ENCODE data around the gene CNPY4.
A peak's percentile ranks its signal among the peaks of the same experiment; 100 is the strongest.

Gene CNPY4

DNA sequence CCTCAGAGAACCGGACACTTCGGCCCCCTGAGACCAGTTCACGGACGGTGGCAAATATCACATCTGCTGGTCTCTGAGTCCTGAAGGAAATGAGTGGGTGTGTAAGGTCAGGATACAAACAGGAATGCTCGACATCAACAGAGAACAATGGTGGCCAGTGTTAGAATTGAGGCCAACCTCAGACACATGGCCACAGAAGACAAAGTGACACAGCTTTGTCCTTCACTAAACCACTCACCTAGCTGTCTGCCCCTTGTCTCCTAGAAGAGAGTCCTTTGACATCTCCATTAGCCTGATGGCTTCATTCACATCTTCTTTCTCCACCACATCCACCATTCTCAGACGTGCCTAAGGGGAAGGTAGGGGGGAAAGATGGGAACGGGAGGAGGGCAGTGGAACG, 26.4 kb upstream of the CNPY4 start:
- DNase-seq, result no peak

DNA sequence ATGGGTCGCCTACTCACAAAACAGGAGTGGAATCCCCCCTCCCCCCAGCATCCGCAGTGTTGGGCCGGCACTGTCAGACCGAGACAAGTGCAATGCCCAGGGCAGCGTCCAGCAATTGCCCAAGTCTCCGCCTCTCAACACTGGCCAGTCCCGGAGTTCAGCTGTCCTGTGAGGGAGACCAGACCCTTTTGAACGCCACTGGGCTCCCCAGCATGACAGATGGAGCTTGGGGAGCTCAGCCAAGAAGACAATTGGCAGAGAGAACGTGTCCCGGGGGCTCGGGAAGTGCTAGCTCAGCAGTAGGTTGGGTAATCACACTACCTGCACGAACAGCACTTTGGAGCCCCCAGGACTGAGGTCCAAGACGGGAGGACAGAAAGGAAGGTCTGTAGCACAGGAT, 25.9 kb upstream of the CNPY4 start:
- DNase-seq, result no peak

GRCh38 chr7:100093925-100094486, 25.4 kb upstream of the CNPY4 start:
- no peak for DNase-seq

DNA sequence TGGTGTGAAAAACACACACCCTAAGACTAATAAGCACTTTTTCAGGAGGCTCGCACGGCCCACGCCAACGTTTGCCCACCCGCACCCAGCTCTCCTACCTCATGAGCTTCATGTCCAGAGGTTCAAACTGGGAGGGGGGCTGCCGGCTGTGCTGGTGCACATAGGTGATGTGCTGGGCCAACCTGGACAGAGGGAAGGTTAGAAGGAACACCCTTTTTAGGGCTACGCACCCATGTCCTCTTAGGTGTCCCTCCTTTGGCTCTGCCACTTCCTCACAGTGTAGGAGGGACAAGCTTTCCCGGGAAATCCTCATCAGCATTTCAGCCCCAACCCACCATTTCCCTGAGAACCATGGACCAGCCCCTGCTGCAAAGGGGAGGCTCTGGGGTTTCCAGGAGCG, 24.1 kb upstream of the CNPY4 start:
- DNase-seq, result no peak

- no peak for DNase-seq
Measured at GRCh38 chr7:100095704-100096103, 23.7 kb upstream of the CNPY4 start.

DNA sequence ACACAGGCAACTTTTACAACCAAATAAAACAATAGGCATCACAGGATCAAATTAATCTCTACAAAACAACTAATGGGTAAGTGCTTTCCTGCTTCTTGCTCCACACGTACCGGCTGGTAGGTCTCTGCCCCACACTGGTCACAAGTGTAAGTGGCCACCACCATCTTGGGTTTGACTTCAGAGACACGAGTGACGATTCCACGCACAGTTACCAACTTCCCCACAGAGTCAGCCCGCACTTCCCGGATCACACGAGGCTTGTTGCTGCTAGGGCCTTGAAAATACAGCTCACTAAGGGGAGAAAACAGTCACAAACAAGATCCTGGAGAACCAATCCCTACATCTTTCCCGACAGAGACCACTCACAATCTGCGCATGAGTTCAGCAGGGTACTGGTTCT, 20.5 kb upstream of the CNPY4 start:
- no peak for DNase-seq

DNA sequence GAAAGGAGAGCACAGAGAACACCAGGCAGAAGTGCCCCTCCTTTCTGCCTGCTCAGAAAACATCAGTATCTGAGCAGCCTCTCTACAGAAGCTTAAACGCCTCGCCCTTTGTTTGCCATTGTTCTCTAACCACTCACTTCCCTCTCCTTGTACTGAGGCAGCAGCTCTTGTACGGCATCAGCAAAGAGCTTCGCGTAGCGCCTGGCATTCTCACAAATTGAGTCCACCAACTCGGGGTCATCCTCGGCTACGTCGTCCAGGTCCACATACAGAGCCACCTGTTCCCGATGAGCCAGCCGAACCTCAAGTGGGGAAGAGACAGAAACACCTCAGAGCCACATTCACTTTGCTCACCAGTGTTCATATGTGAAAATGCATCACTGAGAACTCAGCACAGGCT, 20.0 kb upstream of the CNPY4 start:
- no peak for DNase-seq

DNA sequence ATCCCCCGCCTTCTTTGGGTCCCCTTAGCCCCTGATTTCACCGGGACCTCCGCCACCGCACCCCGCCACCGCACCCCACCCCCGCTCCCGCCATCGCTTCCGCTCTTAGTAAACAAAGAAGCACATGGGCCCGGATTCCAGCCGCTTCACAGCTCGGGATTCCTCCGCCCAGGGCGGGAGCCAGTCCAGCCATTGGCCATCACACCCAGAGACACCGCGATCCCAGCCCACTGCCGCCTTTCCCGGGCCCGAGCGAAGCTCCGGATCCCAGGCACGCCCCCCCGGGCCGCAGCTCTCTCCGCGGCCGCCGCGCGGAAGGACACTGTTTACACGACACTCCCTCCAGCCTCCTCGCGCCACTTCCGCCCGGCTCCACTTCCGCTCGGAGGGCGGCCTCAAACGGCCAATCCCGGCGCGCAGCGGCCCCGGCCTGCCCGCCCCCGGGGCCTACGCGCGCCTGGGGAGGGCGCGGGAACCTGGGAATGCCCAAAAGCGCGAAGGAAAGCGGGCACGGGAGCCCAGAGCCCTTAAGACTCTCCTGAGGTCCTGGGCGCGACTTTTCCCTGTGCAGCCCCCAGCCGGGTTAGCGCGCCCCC, 18.9 kb upstream of the CNPY4 start:
- peak; percentile 98 for DNase-seq

DNA sequence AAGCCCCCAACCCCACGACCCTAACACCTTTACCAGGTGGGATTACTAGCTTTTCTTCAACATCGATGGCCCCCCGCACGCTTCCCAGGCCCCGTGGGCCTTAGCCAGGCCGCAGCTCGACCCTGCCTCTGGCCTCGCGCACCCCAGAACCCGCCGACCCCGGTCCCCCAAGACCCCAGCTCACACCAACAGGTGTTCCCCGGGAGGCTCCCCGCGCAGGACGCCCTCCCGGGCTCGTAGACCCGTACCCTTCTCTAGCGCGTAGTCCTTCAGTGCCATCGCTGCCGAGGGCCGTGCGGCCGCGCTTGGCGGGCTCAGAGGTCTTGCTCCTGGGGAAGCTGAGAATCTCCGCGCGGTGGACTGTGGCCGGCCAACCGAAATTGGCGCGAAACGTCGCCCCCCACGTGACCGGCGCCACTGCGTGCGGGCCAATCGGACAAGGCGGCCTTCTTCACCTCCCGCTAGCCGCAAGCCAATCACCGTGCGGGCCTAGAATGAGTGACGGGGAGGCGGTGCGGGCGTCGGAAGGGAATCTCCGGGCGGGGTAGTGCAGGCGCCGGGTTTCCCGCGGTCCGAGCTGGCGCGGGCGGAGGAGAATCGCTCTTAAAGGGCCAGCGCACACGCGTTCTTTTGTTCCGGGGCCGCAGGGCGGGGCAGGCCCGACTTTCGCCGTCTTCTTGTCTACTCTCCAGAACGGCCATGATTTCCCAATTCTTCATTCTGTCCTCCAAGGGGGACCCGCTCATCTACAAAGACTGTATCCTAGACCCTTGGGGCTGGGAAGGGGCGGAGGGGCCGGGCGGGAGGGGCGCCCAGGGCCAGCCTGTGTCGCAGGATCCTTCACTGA, 18.2 kb upstream of the CNPY4 start, which contains the start of the genes AP4M1 and MCM7:
TSS of gene AP4M1 (plus strand) at position 628 of the 847 bp plus-strand sequence. CDS start at position 700, 72 bp downstream.
TSS of gene MCM7 (minus strand) at position 382 of the 847 bp plus-strand sequence. CDS start at position 279, 103 bp downstream.
- DNase-seq, result peak; percentile 99

- no peak for DNase-seq
Measured at GRCh38 chr7:100102950-100103840, 16.2 kb upstream of the CNPY4 start.

- DNase-seq, result no peak
Measured at GRCh38 chr7:100105534-100105933, 13.9 kb upstream of the CNPY4 start.

- no peak for DNase-seq
Measured at GRCh38 chr7:100106633-100107032, 12.8 kb upstream of the CNPY4 start.

DNA sequence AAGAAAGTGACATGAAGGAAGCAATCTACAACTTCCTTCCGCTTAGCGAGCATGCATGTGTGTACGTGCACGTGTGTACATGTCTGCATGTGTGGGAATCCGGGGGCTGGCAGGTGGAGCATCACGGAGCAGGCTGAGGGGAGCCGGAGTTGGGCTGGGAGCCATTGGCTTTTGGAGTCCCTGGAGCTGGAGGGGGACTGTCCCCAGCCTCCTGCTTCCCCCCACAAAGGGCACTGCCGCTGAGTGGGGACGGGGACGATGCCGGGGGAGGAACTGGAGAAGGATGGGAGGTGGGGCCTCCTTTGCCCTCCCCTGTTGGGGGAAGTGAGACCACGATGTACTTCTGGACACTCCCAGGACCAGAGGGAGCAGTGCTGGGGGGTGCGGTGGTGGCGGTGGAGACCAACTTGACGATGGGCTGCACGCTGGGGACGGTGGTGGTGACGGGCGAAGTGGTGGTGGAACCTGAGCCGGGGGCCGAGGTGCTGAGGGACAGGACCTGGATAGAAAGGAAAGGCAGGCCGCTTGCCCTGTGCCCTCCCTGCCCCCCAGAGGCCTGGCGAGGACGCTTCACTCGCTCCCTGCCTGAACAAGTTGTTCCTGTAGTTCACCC, 12.2 kb upstream of the CNPY4 start:
- DNase-seq, result no peak

GRCh38 chr7:100107890-100108289, 11.5 kb upstream of the CNPY4 start:
- DNase-seq, result no peak

DNA sequence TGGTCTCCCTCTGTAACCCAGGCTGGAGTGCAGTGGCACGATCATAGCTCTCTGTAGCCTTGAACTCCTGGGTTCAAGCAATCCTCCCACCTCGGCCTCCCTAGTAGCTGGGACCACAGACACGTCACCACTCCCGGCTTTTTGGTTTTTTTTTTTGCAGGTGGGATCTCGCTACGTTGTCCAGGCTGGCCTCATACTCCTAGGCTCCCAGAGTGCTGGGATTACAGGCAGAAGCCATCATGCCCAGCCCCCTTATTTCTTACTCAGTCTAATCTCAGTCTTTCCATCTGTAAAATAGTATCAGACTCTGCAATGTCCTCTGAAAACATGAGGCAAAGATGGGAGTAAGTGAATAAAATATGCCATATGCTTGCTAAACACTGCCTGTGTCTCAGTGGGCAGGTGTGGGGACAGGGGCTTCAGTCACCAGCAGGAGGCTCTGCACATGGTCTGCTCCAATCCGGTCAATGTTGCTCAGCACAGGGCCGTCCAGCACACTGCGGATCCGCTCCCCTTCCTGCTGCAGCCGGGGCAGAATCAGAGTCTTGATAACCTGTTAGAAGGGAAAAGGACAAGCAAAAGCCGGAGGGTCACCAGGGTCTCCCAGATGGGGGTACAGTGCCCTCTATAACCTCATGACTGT, 9.8 kb upstream of the CNPY4 start:
- DNase-seq, result no peak

DNA sequence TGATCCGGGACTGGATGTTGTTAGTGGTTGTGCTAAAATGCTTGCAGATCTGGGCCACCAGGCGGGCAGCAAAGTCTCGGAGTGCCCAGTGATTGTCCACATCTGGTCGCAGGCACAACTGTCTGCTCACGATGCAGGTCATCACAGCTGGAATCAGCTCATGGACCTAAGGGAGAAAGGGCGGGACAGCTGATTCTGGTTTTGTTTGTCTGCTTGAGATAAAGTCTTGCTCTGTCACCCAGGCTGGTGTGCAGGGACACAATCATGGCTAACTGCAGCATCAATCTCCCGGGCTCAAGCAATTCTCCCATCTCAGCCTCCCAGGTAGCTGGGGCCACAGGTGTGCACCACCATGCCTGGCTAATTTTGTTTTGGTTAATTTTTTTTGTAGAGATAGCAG, 8.3 kb upstream of the CNPY4 start:
- DNase-seq, result no peak

DNA sequence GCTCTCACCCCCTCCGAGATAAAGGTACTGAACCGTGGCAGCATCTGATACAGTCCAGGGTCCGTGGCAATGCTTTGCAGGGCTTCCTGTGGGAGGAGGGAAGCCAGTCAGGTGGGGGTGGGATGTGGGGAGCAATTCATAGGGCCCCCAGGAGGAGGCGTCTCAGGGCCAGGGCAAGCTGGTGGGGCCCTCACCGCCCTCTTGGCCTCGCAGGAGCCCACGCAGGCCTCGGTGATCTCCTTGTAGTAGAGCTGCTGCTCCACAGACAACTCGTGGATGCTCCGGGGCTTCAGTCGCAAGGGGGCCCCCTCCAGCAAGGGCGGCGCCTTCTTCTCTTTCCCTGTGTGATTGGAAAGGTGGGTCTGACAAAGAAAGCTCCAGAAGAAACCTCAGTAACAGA, 7.5 kb upstream of the CNPY4 start:
- DNase-seq, result no peak

DNA sequence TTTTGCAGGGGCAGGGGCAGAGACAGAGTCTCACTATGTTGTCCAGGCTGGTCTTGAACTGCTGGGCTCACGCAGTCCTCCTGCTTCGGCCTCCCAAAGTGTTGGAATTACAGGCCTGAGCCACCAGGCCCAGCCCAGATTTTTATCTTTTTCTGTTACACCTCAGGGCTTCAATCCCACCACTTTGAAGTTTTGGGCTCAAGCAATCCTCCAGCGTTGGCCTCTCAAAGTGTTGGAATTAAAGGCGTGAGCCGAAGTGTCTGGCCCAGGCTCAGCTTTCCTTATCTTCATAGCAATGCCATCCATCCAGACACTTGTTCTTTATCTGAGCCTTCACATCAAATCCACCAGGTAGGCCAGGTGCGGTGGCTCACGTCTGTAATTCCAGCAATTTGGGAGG, 4.4 kb upstream of the CNPY4 start:
- no peak for DNase-seq

- DNase-seq, result no peak
Measured at GRCh38 chr7:100118388-100119071, 904 bp upstream of the CNPY4 start.

- peak; percentile 79 for DNase-seq
Measured at GRCh38 chr7:100119970-100120732, 717 bp downstream of the CNPY4 start.

- DNase-seq, result no peak
Measured at GRCh38 chr7:100120733-100121036, 1.3 kb downstream of the CNPY4 start.
